Tibial nerve (tissue), 4 donors: ENCODE data around the gene MFN1. TPM values are rescaled to one million over a fixed set of nuclear protein-coding genes. Genes with fewer than 3 reads are reported as not detected.

Experiments used
- DNase-seq, 2 donors: peaks; one replicate each; pipeline ENCODE4 v3.0.0-alpha.2; 2019; ENCODE audit warnings: low spot score in 2 of 2
- H3K27ac ChIP-seq, 4 donors: fragments of 200-600 bp; sonication (generic) in 3 of 4; one replicate each; pipeline ENCODE4 v1.5.1; 2017 to 2019; ENCODE audit warnings: mild to moderate bottlenecking in 1 of 4
- H3K27me3 ChIP-seq, 2 donors: fragments of 200-600 bp; sonication (generic) in 1 of 2; one replicate each; pipeline versions ENCODE4 v1.5.1 to v1.6.0; 2017 to 2019
- H3K36me3 ChIP-seq, 3 donors: fragments of 200-600 bp; sonication (generic); one replicate each; pipeline ENCODE4 v1.5.1; 2018 to 2019
- H3K4me1 ChIP-seq, 4 donors: fragments of 200-600 bp; sonication (generic) in 3 of 4; one replicate each; pipeline ENCODE4 v1.5.1; 2017 to 2019
- H3K4me3 ChIP-seq, 4 donors: fragments of 200-600 bp; sonication (generic) in 3 of 4; one replicate each; pipeline ENCODE4 v1.5.1; 2017 to 2019; ENCODE audit warnings: mild to moderate bottlenecking in 1 of 4, moderate library complexity in 1 of 4
- H3K9me3 ChIP-seq, 4 donors: fragments of 200-600 bp; sonication (generic) in 3 of 4; one replicate each; pipeline ENCODE4 v1.5.1; 2017 to 2019
- CTCF ChIP-seq, 5 experiments: fragments of 200-600 bp in 3 of 5; fragments of 450-650 bp in 2 of 5; sonication (generic) in 3 of 5; IDR thresholded peaks; one replicate each; pipeline ENCODE4 v1.5.1; 2016 to 2019; ENCODE audit warnings: antibody characterized with exemption in 5 of 5, mild to moderate bottlenecking in 3 of 5, moderate library complexity in 2 of 5
- EP300 ChIP-seq, 2 donors: sonication (generic); formaldehyde crosslinking; IDR thresholded peaks; one replicate each; pipeline ENCODE4 v1.6.1; 2017; ENCODE audit warnings: antibody characterized with exemption in 2 of 2, mild to moderate bottlenecking in 1 of 2
- POLR2A ChIP-seq, 2 donors: fragments of 450-650 bp; IDR thresholded peaks; one replicate each; pipeline ENCODE4 v1.6.1; 2017; ENCODE audit warnings: antibody characterized with exemption in 2 of 2, mild to moderate bottlenecking in 2 of 2, moderate library complexity in 2 of 2
- WGBS, 2 donors: methylation state at CpG; one replicate each; pipeline ENCODE4 v1.1.5; 2018; 5-methylcytosine and 5-hydroxymethylcytosine counted together
- total RNA-seq, 4 donors: library from RNA; depleted of rRNA; stranded (reverse); fragments of >200 nt; gene quantifications; one replicate each; pipeline ENCODE4 v1.1.0, GENCODE V29; 2016

The MFN1 gene
- total RNA-seq, 4 donors from 2014 or later: 20.0 to 41.7 (median 39.2) TPM

GRCh38 chr3:179309225-179310078 lies 38.1 kb upstream of the MFN1 start:
- TF ChIP-seq EP300 (IDR thresholded peaks at IDR 0.05) (no peak), POLR2A (IDR thresholded peaks at IDR 0.05) (no peak), CTCF (IDR thresholded peaks at IDR 0.05) (no peak)
- WGBS, 2 donors: 16 to 30% methylated on average over 1 of the region's 1 CpG
- Histone ChIP-seq H3K4me3 (no peak overlapping the region), H3K9me3 (no peaks in the 10 kb centered on the region), H3K27ac (no peak overlapping the region), H3K4me1 (no peaks in the 10 kb centered on the region), H3K27me3 (no peaks in the 10 kb centered on the region), H3K36me3 (no peaks in the 10 kb centered on the region)
- DNase-seq: no peak

- no peak for TF ChIP-seq POLR2A (IDR thresholded peaks at IDR 0.05)
- TF ChIP-seq CTCF (IDR thresholded peaks at IDR 0.05): no peak
- no peak for TF ChIP-seq EP300 (IDR thresholded peaks at IDR 0.05)
- no peak overlapping the region for H3K27ac ChIP-seq
- WGBS, 2 donors: 95 to 96% methylated on average over 2 of the region's 2 CpGs
These were observed 28.6 kb upstream of the MFN1 start for GRCh38 chr3:179318876-179319275.

GRCh38 chr3:179321668-179322285 lies 25.7 kb upstream of the MFN1 start:
- H3K36me3 ChIP-seq: peaks cover 0 to 5% (median 0%) of the 10 kb centered on the region in 3 donors
- DNase-seq: peak in 1 of 2 donors; percentile 64
- H3K27ac ChIP-seq: peak overlapping the region; percentile 90 to 98 (median 96)
- no peaks in the 10 kb centered on the region for H3K27me3 ChIP-seq
- peaks cover 0 to 32% (median 7%) of the 10 kb centered on the region in 4 donors for H3K4me1 ChIP-seq
- H3K4me3 ChIP-seq: peak overlapping the region in 3 of 4 donors; percentile 42 to 85 (median 67)
- WGBS, 2 donors: 17% methylated on average over 10 of the region's 10 CpGs
- no peak for TF ChIP-seq EP300 (IDR thresholded peaks at IDR 0.05)
- TF ChIP-seq POLR2A (IDR thresholded peaks at IDR 0.05): no peak
- TF ChIP-seq CTCF (IDR thresholded peaks at IDR 0.05): peak; percentile 34 to 60 (median 51)
- H3K9me3 ChIP-seq: no peaks in the 10 kb centered on the region

More at GRCh38 chr3:179318876-179319275, 28.6 kb upstream of the MFN1 start:
- H3K4me3 ChIP-seq: no peak overlapping the region
- H3K36me3 ChIP-seq: no peaks in the 10 kb centered on the region
- H3K27me3 ChIP-seq: no peaks in the 10 kb centered on the region
- peaks cover 0 to 18% (median 2%) of the 10 kb centered on the region in 4 donors for H3K4me1 ChIP-seq
- no peak for DNase-seq
- no peaks in the 10 kb centered on the region for H3K9me3 ChIP-seq

GRCh38 chr3:179322286-179323196 lies 25.0 kb upstream of the MFN1 start, which contains the start of gene ZNF639:
Gene ZNF639, plus strand, starts transcription at chr3:179323031. Its CDS starts 5,263 bp downstream, at chr3:179328294.
- H3K9me3 ChIP-seq: no peaks in the 10 kb centered on the region
- H3K27ac ChIP-seq: peak within 1 kb of the TSS; percentile 90 to 98 (median 96)
- 0 to 1% methylated on average over 27 to 30 of the region's 75 CpGs for WGBS, 2 donors
- TF ChIP-seq EP300 (IDR thresholded peaks at IDR 0.05): peak in 1 of 2 donors; percentile 34
- peak; percentile 83 to 97 (median 93) for TF ChIP-seq CTCF (IDR thresholded peaks at IDR 0.05)
- peak; percentile 52 to 80 for TF ChIP-seq POLR2A (IDR thresholded peaks at IDR 0.05)
- peak; percentile 37 to 48 for DNase-seq
- peak within 1 kb of the TSS; percentile 67 to 85 (median 80) for H3K4me3 ChIP-seq
- H3K4me1 ChIP-seq: peaks cover 0 to 33% (median 7%) of the 10 kb centered on the region in 4 donors
- peaks cover 0 to 5% (median 0%) of the 10 kb centered on the region in 3 donors for H3K36me3 ChIP-seq
- H3K27me3 ChIP-seq: no peaks in the 10 kb centered on the region
